ENCODE data around the gene SLC6A8. TPM values are rescaled to one million over a fixed set of nuclear protein-coding genes. Genes with fewer than 3 reads are reported as not detected.

The SLC6A8 gene

Small RNA genes within 50 kb of the gene (small RNA-seq; reads per million reads assigned to genes)
- not detected for gene RN7SL687P (ENCODE audit: insufficient read depth)
